Neural crest cell (in vitro differentiated cells): ENCODE data around the gene HTT-AS. TPM values are rescaled to one million over a fixed set of nuclear protein-coding genes. Genes with fewer than 3 reads are reported as not detected.

ENCODE experiments used
- DNase-seq: peaks from one replicate; pipeline ENCODE4 v3.0.0; 2021; ENCODE audit warnings: low read depth, mixed read lengths, low spot score
- H3K27ac Mint-ChIP-seq: one replicate; pipeline ENCODE4 v1.8.0; 2021; ENCODE audit warnings: mild to moderate bottlenecking, mixed read lengths; ENCODE audit not compliant: unreplicated experiment
- H3K27me3 Mint-ChIP-seq: 2 replicates; pipeline ENCODE4 v1.8.0; 2021; ENCODE audit warnings: low read depth, mild to moderate bottlenecking, mixed read lengths
- H3K36me3 Mint-ChIP-seq: 2 replicates; pipeline ENCODE4 v1.8.0; 2021; ENCODE audit warnings: low read depth, mild to moderate bottlenecking, mixed read lengths
- H3K4me1 Mint-ChIP-seq: 2 replicates; pipeline ENCODE4 v1.8.0; 2021; ENCODE audit warnings: mixed read lengths
- H3K4me3 Mint-ChIP-seq: one replicate; pipeline ENCODE4 v1.8.0; 2021; ENCODE audit warnings: mild to moderate bottlenecking, mixed read lengths
- H3K9me3 Mint-ChIP-seq: 2 replicates; pipeline ENCODE4 v1.8.0; 2021; ENCODE audit warnings: mixed read lengths
- CTCF ChIP-seq: fragments of 200-600 bp; sonication (generic); conservative IDR thresholded peaks from 2 replicates; pipeline ENCODE4 v1.5.0; 2021; ENCODE audit warnings: antibody characterized with exemption, mild to moderate bottlenecking
- total RNA-seq: library from RNA; stranded (reverse); gene quantifications from 2 replicates; pipeline ENCODE4 v1.2.1, GENCODE V29; 2021

The HTT-AS gene
- total RNA-seq, 1 donor from 2014 or later: not detected

GRCh38 chr4:3112609-3113469 is 38.5 kb upstream of the HTT-AS start:
- no peak for DNase-seq
- no peaks in the 10 kb centered on the region for H3K27me3 Mint-ChIP-seq
- no peaks in the 10 kb centered on the region for H3K9me3 Mint-ChIP-seq
- no peak overlapping the region for H3K4me3 Mint-ChIP-seq
- peaks cover 7% of the 10 kb centered on the region for H3K36me3 Mint-ChIP-seq
- TF ChIP-seq CTCF: no peak
- H3K4me1 Mint-ChIP-seq: no peaks in the 10 kb centered on the region
- no peak overlapping the region for H3K27ac Mint-ChIP-seq

GRCh38 chr4:3112201-3112600 is 37.9 kb upstream of the HTT-AS start:
- TF ChIP-seq CTCF: no peak
- Mint-ChIP-seq H3K4me1 (no peaks in the 10 kb centered on the region), H3K27ac (no peak overlapping the region), H3K9me3 (no peaks in the 10 kb centered on the region), H3K27me3 (no peaks in the 10 kb centered on the region), H3K36me3 (peaks cover 7% of the 10 kb centered on the region), H3K4me3 (no peak overlapping the region)
- DNase-seq: no peak

GRCh38 chr4:3111461-3111860 is 37.1 kb upstream of the HTT-AS start:
- no peak overlapping the region for H3K4me3 Mint-ChIP-seq

GRCh38 chr4:3108211-3108610 is 33.9 kb upstream of the HTT-AS start:
- TF ChIP-seq CTCF: no peak
- H3K27ac Mint-ChIP-seq: no peak overlapping the region
- peaks cover 8% of the 10 kb centered on the region for H3K36me3 Mint-ChIP-seq

More at GRCh38 chr4:3111461-3111860, 37.1 kb upstream of the HTT-AS start:
- H3K27ac Mint-ChIP-seq: no peak overlapping the region
- H3K4me1 Mint-ChIP-seq: peaks cover 3% of the 10 kb centered on the region
- peaks cover 8% of the 10 kb centered on the region for H3K36me3 Mint-ChIP-seq
- no peaks in the 10 kb centered on the region for H3K9me3 Mint-ChIP-seq
- no peak for TF ChIP-seq CTCF
- DNase-seq: no peak
- no peaks in the 10 kb centered on the region for H3K27me3 Mint-ChIP-seq

GRCh38 chr4:3107691-3108121 is 33.4 kb upstream of the HTT-AS start:
- Mint-ChIP-seq H3K4me1 (peaks cover 5% of the 10 kb centered on the region), H3K9me3 (no peaks in the 10 kb centered on the region), H3K36me3 (peaks cover 8% of the 10 kb centered on the region), H3K27ac (no peak overlapping the region), H3K4me3 (no peak overlapping the region), H3K27me3 (no peaks in the 10 kb centered on the region)
- DNase-seq: no peak
- TF ChIP-seq CTCF: no peak

More at GRCh38 chr4:3108211-3108610, 33.9 kb upstream of the HTT-AS start:
- H3K9me3 Mint-ChIP-seq: no peaks in the 10 kb centered on the region
- H3K4me1 Mint-ChIP-seq: peaks cover 5% of the 10 kb centered on the region
- no peak overlapping the region for H3K4me3 Mint-ChIP-seq
- DNase-seq: no peak
- no peaks in the 10 kb centered on the region for H3K27me3 Mint-ChIP-seq
